ENCODE data around the gene PIERCE2.

DNA sequence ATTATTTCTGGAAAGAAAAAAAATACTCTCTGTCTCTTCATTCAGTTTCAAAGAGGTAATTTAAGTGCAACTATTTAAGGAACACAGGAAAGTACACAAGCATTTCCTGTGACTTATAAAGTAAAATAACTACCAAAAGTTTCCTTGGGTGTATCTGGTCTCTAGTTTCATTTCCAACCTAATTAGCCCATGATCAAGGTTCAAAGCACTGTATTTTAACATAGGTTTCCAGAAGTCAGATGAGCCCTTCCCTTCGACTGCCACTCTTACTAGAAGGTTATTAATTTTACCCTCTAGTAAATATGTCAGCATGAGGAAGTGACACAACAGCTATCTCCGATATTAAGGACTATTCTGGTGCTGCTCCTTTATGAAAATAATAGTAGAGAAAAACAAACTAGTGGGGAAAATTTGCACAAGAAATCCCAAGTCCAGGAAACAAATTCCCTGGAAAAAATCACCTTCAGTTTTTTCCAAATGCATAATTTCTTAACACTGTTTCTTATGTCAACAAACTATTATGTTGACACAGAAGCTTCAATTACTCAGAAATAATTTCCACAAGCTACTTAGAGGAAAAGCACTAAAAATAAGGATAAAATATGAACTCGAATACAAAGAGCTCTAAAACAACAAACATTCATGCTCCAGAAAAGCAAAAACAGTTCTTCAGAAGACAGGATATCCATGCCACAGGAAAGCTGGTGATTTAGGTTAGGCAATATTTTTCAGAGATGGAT, 35.4 kb upstream of the PIERCE2 start:
- TF ChIP-seq CTCF (IDR thresholded peaks at IDR 0.05) (no peak), POLR2A (IDR thresholded peaks at IDR 0.05) (no peak)
